ENCODE results near the gene TARS1. TPM values are rescaled to one million over a fixed set of nuclear protein-coding genes. Genes with fewer than 3 reads are reported as not detected.

The TARS1 gene
- total and polyA plus RNA-seq, 2 of the 13 experiments (the other 11 are each of a cell fraction or from before 2014, with no cell fraction given): 77.0 to 184 TPM

DNA sequence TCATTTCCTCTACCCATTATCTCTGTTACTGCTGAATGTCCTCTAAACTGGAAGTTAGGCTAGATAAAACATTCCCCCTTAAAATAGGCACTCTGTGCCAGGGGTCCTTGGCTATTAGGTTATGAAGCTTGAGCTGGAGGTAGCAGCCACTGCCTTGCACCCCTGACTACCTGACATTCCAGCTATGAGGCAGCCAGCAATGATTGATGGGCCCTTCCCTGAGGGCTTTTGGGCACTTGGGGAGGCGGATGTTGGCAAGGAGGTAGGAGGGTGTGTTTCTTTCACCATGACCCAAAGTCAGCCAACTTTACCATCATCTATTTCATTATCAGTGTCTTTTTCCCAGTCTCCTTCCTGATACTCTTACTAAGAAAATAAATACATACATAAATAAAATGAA is 17.1 kb downstream of the TARS1 start:
- WGBS (ENCODE audit: low lambda C conversion rate): 100% methylated on average over 1 of the region's 1 CpG
- no peaks in the 10 kb centered on the region for H3K4me1 ChIP-seq (ENCODE audit: insufficient read depth, low read length)
- ChIA-PET CTCF (ENCODE audit: low intra/inter-chr PET ratio, low total read pairs) (no interaction called here), POLR2A (no interaction called here)
- H3K9me3 ChIP-seq (ENCODE audit: low read length): no peaks in the 10 kb centered on the region
- ATAC-seq (no peak), FAIRE-seq (no peak), DNase-seq (ENCODE audit: low spot score) (no peak)
- TF ChIP-seq SYNCRIP (IDR thresholded peaks at IDR 0.05; ENCODE audit: insufficient read depth, low read depth, low read length) (no peak), RBM22 (optimal IDR thresholded peaks at IDR 0.05; ENCODE audit: low read length) (peak; percentile 69)
- no peaks in the 10 kb centered on the region for H3K79me2 ChIP-seq (ENCODE audit: insufficient read depth, low read length)
- H3K27me3 ChIP-seq (ENCODE audit: control insufficient read depth in 1 of 2, insufficient read depth in 2 of 2, low read length in 2 of 2): no peaks in the 10 kb centered on the region
- no TSS peak for BruUV-seq (replicated peaks)
- H3K9ac ChIP-seq (ENCODE audit: insufficient read depth, low read depth, low read length): no peak overlapping the region
- H3K4me3 ChIP-seq (replicated peaks in 1 of 3; ENCODE audit: insufficient read depth in 1 of 3, low read depth in 2 of 3, low read length in 3 of 3): no peak overlapping the region
- peaks cover 40 to 89% of the 10 kb centered on the region in 2 experiments for H3K36me3 ChIP-seq (replicated peaks in 1 of 2; ENCODE audit: control insufficient read depth in 1 of 2, insufficient read depth in 2 of 2, low read length in 2 of 2)
- intact Hi-C loops (cut with micrococcal nuclease; ENCODE audit: unreplicated experiment) (no loop called here), in situ Hi-C loops (cut with HindIII; ENCODE audit: extremely low pct_ligation_motif_present, low pct_unique_long_range_greater_than_20kb) (no loop called here)
- H3K4me2 ChIP-seq (ENCODE audit: low read depth, low read length): no peak overlapping the region
- H3K27ac ChIP-seq (ENCODE audit: extremely low read length, insufficient read depth, low read length): no peak overlapping the region
- no peak overlapping the region for H2AFZ ChIP-seq (ENCODE audit: low read length)
- peaks cover 3% of the 10 kb centered on the region; the same call in 1 of the 2 replicates for H4K20me1 ChIP-seq (ENCODE audit: insufficient read depth, low read length)

- H3K4me3 ChIP-seq (replicated peaks in 1 of 3; ENCODE audit: insufficient read depth in 1 of 3, low read depth in 2 of 3, low read length in 3 of 3): no peak overlapping the region
- H3K79me2 ChIP-seq (ENCODE audit: insufficient read depth, low read length): no peaks in the 10 kb centered on the region
- no peak overlapping the region for H2AFZ ChIP-seq (ENCODE audit: low read length)
- in situ Hi-C loops (cut with HindIII; ENCODE audit: extremely low pct_ligation_motif_present, low pct_unique_long_range_greater_than_20kb): no loop called here
- 100% methylated on average over 2 of the region's 2 CpGs for WGBS (ENCODE audit: low lambda C conversion rate)
- H3K9me3 ChIP-seq (ENCODE audit: low read length): no peaks in the 10 kb centered on the region
- H3K27me3 ChIP-seq (ENCODE audit: control insufficient read depth in 1 of 2, insufficient read depth in 2 of 2, low read length in 2 of 2): no peaks in the 10 kb centered on the region
- ChIA-PET CTCF (ENCODE audit: low intra/inter-chr PET ratio, low total read pairs) (no interaction called here), POLR2A (interaction anchor here (1.9 kb wide), 1 partner anchor 20 kb away, joined by 7 read pairs; the partner anchor contains the start of gene TARS1)
- FAIRE-seq: no peak
- intact Hi-C loops (cut with micrococcal nuclease; ENCODE audit: unreplicated experiment): no loop called here
- TF ChIP-seq MAFK (conservative IDR thresholded peaks at IDR 0.05 in 1 of 2, IDR thresholded peaks at IDR 0.05 in 1 of 2; ENCODE audit: low read length in 2 of 2) (peak in 1 of 2 experiments; percentile 36; a peak in 2 of 4 replicates), ZNF451 (CRISPR knock-in tag; IDR thresholded peaks at IDR 0.05) (no peak), NFE2L2 (IDR thresholded peaks at IDR 0.05; ENCODE audit: low read length) (peak; percentile 66), ZNF773 (CRISPR knock-in tag; IDR thresholded peaks at IDR 0.05; ENCODE audit: borderline replicate concordance) (no peak), RAD21 (CRISPR knock-in tag; IDR thresholded peaks at IDR 0.05) (no peak)
- H3K9ac ChIP-seq (ENCODE audit: insufficient read depth, low read depth, low read length): no peak overlapping the region
- H3K36me3 ChIP-seq (replicated peaks in 1 of 2; ENCODE audit: control insufficient read depth in 1 of 2, insufficient read depth in 2 of 2, low read length in 2 of 2): peaks cover 35 to 85% of the 10 kb centered on the region in 2 experiments
- DNase-seq (ENCODE audit: low spot score): no peak
- H3K4me1 ChIP-seq (ENCODE audit: insufficient read depth, low read length): no peaks in the 10 kb centered on the region
- no peak overlapping the region for H3K4me2 ChIP-seq (ENCODE audit: low read depth, low read length)
- H4K20me1 ChIP-seq (ENCODE audit: insufficient read depth, low read length): no peaks in the 10 kb centered on the region
- no peak overlapping the region for H3K27ac ChIP-seq (ENCODE audit: extremely low read length, insufficient read depth, low read length)
- TSS peak; percentile 10 for BruUV-seq (replicated peaks)
- ATAC-seq: no peak
Measured at GRCh38 chr5:33460210-33460609, 19.4 kb downstream of the TARS1 start.
